Dermis microvascular lymphatic vessel endothelial cell (primary cell): ENCODE results near the gene LANCL2. TPM values are rescaled to one million over a fixed set of nuclear protein-coding genes. Genes with fewer than 3 reads are reported as not detected.

Source experiments
- DNase-seq, 2 donors: peaks; one replicate each; pipeline versions ENCODE4 v3.0.0 to v3.0.0-alpha.2; 2010; ENCODE audit warnings: low read depth in 2 of 2
- total RNA-seq: library from RNA; depleted of rRNA; stranded (reverse); fragments of >200 nt; gene quantifications from 2 replicates; pipeline ENCODE4 v1.2.1, GENCODE V29; 2014

Gene LANCL2
- total RNA-seq, 1 donor from 2014 or later: 14.2 TPM

- DNase-seq: no peak
Observed at GRCh38 chr7:55438085-55438756, 73.1 kb downstream of the LANCL2 start.

GRCh38 chr7:55438757-55439525 is 73.8 kb downstream of the LANCL2 start:
- DNase-seq: peak in 1 of 2 donors; percentile 38

GRCh38 chr7:55439627-55440026 is 74.5 kb downstream of the LANCL2 start:
- DNase-seq: peak in 1 of 2 donors; percentile 14

GRCh38 chr7:55440040-55440690 is 75.0 kb downstream of the LANCL2 start:
- no peak for DNase-seq

GRCh38 chr7:55441002-55441401 is 75.9 kb downstream of the LANCL2 start:
- DNase-seq: no peak

- no peak for DNase-seq
Observed at GRCh38 chr7:55441774-55442522, 76.8 kb downstream of the LANCL2 start.

GRCh38 chr7:55444786-55445185 is 79.6 kb downstream of the LANCL2 start:
- no peak for DNase-seq

GRCh38 chr7:55448526-55448925 is 83.4 kb downstream of the LANCL2 start:
- DNase-seq: no peak

GRCh38 chr7:55449205-55449991 is 84.3 kb downstream of the LANCL2 start:
- DNase-seq: no peak

- no peak for DNase-seq
Observed at GRCh38 chr7:55449992-55450535, 84.9 kb downstream of the LANCL2 start.

GRCh38 chr7:55452971-55453370 is 87.8 kb downstream of the LANCL2 start:
- no peak for DNase-seq

GRCh38 chr7:55457801-55458200 is 92.7 kb downstream of the LANCL2 start:
- DNase-seq: no peak

- no peak for DNase-seq
Observed at GRCh38 chr7:55458351-55458750, 93.2 kb downstream of the LANCL2 start.

GRCh38 chr7:55463686-55464262 is 98.6 kb downstream of the LANCL2 start:
- DNase-seq: no peak

- DNase-seq: no peak
Observed at GRCh38 chr7:55464422-55464821, 99.3 kb downstream of the LANCL2 start.

- no peak for DNase-seq
Observed at GRCh38 chr7:55465691-55466090, 100.6 kb downstream of the LANCL2 start.

- DNase-seq: no peak
Observed at GRCh38 chr7:55467047-55467593, 102.0 kb downstream of the LANCL2 start.

GRCh38 chr7:55468495-55468894 is 103.4 kb downstream of the LANCL2 start:
- DNase-seq: no peak

GRCh38 chr7:55469271-55469681 is 104.1 kb downstream of the LANCL2 start:
- no peak for DNase-seq

GRCh38 chr7:55469721-55470120 is 104.6 kb downstream of the LANCL2 start:
- no peak for DNase-seq
